ENCODE data around the gene G6PC1.
A peak's percentile ranks its signal among the peaks of the same experiment; 100 is the strongest.

The G6PC1 gene

DNA sequence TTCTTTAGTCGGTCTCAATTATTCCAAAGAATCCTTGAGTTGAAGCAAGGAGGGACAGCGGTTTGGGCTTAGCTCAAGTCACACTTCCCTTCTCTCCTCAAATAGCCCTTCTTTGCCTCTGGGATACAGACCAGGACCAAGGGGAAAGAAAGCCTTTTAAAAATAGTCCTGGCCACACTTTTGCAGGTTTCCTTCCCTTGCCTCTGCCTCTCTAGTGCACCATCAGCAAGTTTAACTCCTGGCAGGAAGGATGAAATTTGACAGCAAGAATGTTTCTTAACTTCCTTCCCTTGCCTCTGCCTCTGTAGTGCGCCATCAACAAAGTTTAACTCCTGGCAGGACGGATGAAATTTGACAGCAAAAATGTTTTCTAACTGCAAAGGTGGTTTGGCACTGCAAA lies 7.2 kb upstream of the G6PC1 start:
- DNase-seq (ENCODE audit: low read depth in 1 of 2, low spot score in 1 of 2) = peak in 1 of 2 experiments; percentile 40
- Histone ChIP-seq H3K27ac (replicated peaks) (peak overlapping the region; percentile 56), H3K4me3 (replicated peaks; ENCODE audit: insufficient read depth, low read length) (no peak overlapping the region), H3K27me3 (ENCODE audit: insufficient read depth, poor library complexity, severe bottlenecking) (no peaks in the 10 kb centered on the region)
- no peak for TF ChIP-seq POLR2AphosphoS5 (IDR thresholded peaks at IDR 0.05; ENCODE audit: low read depth)
- TF ChIP-seq, protein P1, sequence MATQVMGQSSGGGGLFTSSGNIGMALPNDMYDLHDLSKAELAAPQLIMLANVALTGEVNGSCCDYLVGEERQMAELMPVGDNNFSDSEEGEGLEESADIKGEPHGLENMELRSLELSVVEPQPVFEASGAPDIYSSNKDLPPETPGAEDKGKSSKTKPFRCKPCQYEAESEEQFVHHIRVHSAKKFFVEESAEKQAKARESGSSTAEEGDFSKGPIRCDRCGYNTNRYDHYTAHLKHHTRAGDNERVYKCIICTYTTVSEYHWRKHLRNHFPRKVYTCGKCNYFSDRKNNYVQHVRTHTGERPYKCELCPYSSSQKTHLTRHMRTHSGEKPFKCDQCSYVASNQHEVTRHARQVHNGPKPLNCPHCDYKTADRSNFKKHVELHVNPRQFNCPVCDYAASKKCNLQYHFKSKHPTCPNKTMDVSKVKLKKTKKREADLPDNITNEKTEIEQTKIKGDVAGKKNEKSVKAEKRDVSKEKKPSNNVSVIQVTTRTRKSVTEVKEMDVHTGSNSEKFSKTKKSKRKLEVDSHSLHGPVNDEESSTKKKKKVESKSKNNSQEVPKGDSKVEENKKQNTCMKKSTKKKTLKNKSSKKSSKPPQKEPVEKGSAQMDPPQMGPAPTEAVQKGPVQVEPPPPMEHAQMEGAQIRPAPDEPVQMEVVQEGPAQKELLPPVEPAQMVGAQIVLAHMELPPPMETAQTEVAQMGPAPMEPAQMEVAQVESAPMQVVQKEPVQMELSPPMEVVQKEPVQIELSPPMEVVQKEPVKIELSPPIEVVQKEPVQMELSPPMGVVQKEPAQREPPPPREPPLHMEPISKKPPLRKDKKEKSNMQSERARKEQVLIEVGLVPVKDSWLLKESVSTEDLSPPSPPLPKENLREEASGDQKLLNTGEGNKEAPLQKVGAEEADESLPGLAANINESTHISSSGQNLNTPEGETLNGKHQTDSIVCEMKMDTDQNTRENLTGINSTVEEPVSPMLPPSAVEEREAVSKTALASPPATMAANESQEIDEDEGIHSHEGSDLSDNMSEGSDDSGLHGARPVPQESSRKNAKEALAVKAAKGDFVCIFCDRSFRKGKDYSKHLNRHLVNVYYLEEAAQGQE (IDR thresholded peaks at IDR 0.05; ENCODE audit: insufficient replicate concordance, low read depth) = peak; percentile 15

DNA sequence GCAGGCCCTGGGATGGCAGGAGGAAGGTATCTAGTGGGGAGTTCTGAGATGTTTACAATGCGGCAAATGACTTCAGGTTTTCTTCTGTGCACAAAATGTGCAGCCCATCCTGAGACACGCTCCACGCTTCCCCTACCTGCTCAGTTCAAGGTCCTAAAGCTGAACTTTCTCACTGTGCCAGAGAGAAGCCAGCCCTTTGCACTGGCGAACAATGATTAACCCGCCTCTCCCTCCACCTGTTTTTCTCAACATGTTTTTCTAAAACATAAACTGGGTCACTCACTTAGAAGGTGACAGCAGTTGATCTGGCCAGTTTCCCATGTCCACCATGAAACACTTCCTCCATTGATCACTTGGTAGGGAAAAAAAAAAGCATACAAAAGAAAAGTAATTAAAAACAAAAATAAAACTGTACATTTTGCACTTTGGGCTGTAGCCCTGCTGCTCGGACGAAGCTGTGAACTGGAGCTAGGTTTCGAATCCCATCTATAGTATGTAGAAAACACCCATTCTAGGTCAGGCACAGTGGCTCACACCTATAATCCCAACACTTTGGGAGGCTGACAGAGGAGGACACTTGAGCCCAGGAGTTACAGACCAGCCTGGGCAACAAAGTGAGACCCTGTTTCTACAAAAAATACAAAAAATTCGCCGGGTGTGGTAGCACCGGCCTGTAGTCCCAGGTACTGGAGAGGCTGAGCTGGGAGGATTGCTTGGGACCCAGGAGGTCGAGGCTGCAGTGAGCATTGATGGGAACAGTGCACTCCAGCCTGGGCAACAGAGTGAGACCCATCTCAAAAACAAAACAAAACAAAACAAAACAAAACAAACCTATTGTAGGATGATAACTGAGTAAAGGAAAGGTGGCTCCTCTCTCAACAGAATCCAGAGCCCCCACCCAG lies 6.1 kb upstream of the G6PC1 start:
- no peak for TF ChIP-seq SPI1 (IDR thresholded peaks at IDR 0.05; ENCODE audit: borderline replicate concordance, low read depth)
- no peak for TF ChIP-seq POLR2AphosphoS5 (IDR thresholded peaks at IDR 0.05; ENCODE audit: low read depth)
- TF ChIP-seq, protein P2, sequence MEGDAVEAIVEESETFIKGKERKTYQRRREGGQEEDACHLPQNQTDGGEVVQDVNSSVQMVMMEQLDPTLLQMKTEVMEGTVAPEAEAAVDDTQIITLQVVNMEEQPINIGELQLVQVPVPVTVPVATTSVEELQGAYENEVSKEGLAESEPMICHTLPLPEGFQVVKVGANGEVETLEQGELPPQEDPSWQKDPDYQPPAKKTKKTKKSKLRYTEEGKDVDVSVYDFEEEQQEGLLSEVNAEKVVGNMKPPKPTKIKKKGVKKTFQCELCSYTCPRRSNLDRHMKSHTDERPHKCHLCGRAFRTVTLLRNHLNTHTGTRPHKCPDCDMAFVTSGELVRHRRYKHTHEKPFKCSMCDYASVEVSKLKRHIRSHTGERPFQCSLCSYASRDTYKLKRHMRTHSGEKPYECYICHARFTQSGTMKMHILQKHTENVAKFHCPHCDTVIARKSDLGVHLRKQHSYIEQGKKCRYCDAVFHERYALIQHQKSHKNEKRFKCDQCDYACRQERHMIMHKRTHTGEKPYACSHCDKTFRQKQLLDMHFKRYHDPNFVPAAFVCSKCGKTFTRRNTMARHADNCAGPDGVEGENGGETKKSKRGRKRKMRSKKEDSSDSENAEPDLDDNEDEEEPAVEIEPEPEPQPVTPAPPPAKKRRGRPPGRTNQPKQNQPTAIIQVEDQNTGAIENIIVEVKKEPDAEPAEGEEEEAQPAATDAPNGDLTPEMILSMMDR (IDR thresholded peaks at IDR 0.05; ENCODE audit: insufficient read depth, low read length) = no peak
- TF ChIP-seq, protein P1 (IDR thresholded peaks at IDR 0.05; ENCODE audit: insufficient replicate concordance, low read depth) = no peak
- no peak for TF ChIP-seq GABPA (IDR thresholded peaks at IDR 0.05; ENCODE audit: low read depth)
- Histone ChIP-seq H3K27ac (replicated peaks) (peak overlapping the region; percentile 56), H3K27me3 (ENCODE audit: insufficient read depth, poor library complexity, severe bottlenecking) (no peaks in the 10 kb centered on the region), H3K4me3 (replicated peaks; ENCODE audit: insufficient read depth, low read length) (no peak overlapping the region)
- DNase-seq (ENCODE audit: low read depth in 1 of 2, low spot score in 1 of 2) = no peak

DNA sequence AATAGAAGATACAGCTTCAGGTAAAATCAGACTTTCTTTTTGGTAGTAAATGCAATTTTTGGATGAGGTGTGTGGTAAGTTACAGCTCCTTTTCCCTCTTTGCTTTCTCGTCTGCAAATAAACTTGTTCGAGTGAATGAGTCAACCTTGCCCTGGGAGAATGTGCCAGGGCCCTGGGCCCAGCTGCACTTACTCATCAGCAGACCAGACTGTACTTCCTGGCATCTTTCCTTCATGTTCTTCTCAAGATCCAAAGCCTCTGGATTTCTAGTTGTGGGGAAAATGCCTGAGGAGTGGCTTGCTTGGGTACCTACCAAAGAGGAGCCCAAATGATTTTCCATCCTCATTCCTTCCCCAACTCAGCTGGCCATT lies 5.4 kb upstream of the G6PC1 start:
- no peaks in the 10 kb centered on the region for H3K27me3 ChIP-seq (ENCODE audit: insufficient read depth, poor library complexity, severe bottlenecking)
- no peak overlapping the region for H3K4me3 ChIP-seq (replicated peaks; ENCODE audit: insufficient read depth, low read length)
- DNase-seq (ENCODE audit: low read depth in 1 of 2, low spot score in 1 of 2) = no peak
- TF ChIP-seq, protein P2 (IDR thresholded peaks at IDR 0.05; ENCODE audit: insufficient read depth, low read length) = no peak
- TF ChIP-seq, protein P1 (IDR thresholded peaks at IDR 0.05; ENCODE audit: insufficient replicate concordance, low read depth) = no peak
- TF ChIP-seq POLR2AphosphoS5 (IDR thresholded peaks at IDR 0.05; ENCODE audit: low read depth) = no peak
- no peak for TF ChIP-seq SPI1 (IDR thresholded peaks at IDR 0.05; ENCODE audit: borderline replicate concordance, low read depth)
- no peak for TF ChIP-seq GABPA (IDR thresholded peaks at IDR 0.05; ENCODE audit: low read depth)
- no peak overlapping the region for H3K27ac ChIP-seq (replicated peaks)

All from HL-60 (cell line).